NCI-H146 treated with DMSO at 0.1 percent for 48 hours (cell line): ENCODE results near the gene PDE6G.
"Not testable (repeated sequence)": the region's sequence is repeated elsewhere in the genome, so short reads cannot be mapped to it uniquely, and the experiment has no call there.

Experiments used
- DNase-seq: peaks from one replicate; lab custom pipeline; 2025; ENCODE audit not compliant: unreplicated experiment; lab: John Stamatoyannopoulos, UW

PDE6G gene

DNA sequence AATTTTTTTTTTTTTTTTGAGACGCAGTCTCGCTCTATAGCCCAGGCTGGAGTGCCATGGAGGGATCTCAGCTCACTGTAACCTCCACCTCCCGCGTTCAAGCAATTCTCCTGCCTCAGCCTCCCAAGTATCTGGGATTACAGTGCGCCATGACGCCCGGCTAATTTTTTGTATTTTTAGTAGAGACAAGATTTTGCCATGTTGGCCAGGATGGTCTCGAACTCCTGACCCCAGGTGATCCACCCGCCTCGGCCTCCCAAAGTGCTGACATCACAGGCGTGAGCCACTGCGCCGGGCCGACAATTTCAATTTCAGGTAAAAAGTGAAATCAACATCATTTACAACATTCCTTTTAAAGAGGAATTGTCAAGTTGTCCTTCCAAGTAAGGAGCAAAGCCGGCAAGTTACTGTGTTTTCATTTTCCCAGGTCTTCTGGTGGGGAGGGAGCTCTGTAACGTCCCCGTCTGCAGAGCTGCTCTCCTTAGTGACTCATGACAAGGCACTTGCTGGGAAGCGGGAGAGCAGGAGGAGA, 20.3 kb downstream of the PDE6G start:
- no peak for DNase-seq

DNA sequence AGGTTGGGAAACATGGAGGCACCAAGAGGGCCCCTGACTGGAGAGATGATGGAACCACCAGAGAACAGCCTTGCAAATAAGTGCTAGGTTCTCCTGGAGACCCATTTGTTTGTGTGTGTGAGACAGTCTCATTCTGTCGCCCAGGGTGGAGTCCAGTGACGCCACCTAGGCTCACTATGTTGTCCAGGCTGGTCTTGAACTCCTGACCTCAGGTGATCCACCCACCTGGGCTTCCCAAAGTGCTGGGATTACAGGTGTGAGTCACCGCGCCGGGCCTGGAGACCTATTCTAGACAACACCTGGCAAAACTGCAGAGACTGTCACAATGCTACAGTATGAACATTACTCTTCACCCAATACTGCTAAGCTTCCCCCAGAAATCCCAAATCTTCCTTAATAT, 20.9 kb downstream of the PDE6G start:
- no peak for DNase-seq

DNA sequence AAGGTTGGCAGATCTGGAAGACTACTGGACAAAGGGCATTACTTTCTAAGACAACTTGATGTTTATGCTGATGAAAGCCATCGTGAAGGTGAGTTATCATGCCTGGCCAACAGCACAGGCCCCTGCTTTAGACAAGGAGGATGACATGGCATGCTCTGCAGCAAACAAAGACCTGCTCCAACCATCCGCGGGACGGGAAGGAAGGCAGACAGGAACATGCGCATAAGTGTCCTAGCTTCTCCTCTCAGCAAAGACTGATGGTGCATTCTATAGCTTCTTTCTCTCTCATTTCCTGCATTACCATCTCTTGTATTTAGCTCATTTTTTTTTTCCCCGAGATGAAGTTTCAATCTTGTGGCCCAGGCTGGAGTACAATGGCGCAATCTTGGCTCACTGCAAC, 24.9 kb downstream of the PDE6G start:
- DNase-seq: no peak

DNA sequence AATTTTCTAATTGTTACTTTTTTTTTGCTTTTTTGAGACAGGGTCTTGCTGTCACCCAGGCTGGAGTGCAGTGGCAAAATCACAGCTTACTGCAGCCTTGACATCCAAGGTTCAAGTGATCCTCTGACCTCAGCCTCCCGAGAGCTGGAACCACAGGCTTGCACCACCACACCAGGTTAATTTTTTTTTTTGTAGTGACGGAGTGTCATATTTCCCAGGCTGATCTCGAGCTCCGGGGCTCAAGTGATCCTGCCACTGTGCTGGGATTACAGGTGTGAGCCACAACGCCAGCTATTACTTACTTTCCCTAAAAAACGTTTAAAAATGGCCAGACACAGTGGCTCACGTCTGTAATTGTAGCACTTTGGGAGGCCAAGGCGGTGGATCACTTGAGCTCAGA, 26.1 kb downstream of the PDE6G start:
- no peak for DNase-seq

DNA sequence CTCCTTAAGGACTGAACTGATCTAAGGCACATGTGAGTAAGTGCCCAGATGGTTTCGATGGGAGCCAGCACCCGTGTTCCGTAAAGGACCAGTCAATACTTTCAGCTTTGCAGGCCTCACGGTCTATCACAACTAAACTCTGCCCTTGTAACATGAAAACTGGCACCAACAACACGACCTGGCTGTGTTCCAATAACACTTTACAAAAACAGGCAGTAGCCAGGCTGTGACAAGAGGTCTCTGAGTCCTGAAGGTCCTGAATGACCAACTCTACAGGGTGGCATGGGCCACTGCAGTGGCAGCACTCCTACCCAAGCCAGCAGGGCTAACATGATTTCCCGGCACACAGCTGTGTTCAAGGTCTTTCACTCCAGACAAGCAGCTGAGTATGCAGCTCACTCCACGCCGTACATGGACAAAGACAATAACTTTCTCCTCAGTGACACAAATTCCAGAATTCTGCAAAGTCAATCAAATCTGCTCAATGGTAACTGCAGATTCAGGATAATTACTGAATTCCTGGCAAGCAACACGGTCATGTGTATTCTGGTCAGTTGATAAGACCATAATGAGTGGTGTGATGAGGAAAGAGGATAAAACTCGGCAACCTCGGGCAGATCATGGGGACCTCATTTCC, 34.7 kb downstream of the PDE6G start:
- no peak for DNase-seq

DNA sequence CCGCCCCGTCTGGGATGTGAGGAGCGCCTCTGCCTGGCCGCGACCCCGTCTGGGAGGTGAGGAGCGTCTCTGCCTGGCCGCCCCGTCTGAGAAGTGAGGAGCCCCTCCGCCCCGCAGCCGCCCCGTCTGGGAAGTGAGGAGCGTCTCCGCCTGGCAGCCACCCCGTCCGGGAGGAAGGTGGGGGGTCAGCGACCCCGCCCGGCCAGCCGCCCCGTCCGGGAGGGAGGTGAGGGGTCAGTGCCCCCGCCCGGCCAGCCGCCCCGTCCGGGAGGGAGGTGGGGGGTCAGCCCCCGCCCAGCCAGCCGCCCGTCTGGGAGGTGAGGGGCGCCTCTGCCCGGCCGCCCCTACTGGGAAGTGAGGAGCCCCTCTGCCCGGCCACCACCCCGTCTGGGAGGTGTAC, 38.0 kb downstream of the PDE6G start:
- DNase-seq: not testable (repeated sequence)

DNA sequence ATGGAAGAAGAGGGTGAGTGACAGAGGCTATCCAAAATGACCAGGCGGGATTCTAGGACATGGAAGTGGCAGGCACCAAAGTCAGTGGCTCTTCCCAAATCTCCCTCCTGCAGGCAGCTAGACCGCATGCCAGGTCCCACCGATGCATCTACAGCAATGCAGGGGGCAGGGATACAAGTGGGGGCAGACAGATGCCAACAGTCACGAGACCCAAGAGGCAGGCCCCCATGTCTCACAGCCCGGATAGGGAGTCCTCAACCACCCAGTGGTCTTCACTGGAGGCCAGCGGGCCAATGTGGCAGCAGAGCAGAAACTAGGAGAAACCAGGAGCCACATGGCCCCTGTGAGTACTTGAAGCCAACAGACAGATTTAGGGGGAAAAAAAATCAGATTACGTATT, 39.5 kb downstream of the PDE6G start:
- no peak for DNase-seq

DNA sequence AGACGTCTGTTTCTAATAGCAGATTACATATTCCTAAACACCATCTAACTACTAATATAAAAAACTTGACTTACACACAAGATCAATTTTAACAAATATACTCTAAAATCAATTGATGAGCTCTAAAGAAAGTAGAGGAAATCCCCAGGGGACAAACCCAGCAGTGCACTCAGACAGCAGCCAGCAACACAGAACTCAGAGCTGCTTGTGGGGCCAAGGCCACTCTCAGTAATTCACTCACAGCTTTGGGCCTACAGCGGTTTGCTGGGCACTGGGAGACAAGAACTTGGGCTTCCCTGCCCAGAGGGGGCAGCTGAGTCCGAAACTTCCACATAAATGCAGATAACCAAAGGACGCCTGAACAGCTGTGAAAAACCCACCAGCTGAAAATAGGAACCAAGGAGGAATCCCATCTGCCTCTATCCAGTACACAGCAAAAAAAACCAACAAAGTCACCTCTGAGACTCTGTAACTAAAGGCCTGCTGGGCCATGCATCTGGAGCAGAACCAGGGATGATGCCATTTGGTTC, 40.9 kb downstream of the PDE6G start:
- no peak for DNase-seq

DNA sequence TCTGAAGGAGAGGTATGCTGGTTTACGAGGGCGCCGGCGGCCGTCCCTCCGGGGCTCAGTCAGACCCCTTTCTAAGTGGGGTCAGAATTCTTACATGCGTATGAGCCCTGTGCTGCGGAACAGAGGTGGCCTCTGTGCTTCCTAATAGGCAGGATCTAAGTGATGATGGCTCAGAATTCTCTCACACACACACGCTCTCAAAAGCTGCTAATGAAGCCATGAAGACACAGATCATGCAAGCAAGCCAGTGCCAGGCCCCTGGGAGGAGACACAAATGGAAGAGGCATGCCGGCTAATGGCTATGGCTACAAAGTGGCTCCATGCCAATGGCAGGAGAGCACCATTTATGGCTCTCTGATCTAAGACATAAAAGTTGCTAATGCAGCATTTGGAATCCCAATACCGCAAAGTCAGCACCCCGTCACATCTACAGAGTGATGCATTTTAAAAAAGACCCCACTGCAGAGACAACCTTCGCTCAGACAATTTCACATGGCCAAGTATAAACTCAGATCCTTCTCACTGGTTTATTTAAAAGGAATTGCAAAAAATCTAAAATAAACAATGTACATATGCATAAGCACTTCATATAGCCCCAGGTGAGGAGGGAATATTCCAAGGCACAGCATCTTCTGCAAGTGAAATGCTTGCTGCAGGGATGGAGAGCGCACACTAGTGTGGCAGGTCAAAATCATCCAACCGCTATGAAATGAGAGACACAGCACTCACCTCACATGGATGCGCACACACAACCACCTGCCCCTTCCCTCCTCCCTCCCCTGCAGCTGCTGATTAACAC, 44.0 kb downstream of the PDE6G start:
- DNase-seq: no peak

DNA sequence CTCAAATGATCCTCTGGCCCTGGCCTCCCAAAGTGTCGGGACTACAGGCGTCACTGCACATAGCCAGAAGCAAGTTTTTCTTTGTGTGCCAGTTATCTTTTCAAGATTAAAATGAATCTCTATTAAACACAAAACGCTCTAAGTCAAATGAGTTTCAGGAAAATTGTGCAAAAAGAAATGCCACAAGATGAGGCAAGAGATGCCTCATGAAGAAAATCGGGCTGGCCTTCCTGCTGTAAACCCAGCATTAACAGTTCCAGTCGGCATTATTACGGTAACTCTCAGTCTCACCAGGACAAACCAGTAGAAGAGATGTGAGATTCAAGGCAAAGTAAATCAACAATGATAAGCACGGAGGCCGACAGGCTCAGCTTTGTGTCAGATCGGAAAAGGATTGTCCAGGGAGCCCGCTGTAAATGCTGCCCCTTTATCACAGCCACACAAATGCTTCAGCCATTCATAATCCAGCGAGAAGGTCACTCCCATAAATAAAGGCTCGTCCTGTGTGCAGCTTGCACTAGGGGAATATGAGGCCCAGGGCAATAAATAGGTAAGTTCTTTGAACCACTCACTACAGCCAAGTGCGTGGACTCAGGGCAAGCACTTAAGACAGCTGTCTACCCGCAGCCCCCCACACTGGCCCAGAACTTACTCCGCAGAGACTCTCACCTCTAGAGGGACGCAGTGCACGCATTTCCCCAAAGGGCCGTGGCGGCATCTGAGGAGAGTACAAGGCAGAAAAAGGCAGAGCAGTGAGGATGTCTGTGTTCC, 46.6 kb downstream of the PDE6G start:
- no peak for DNase-seq

DNA sequence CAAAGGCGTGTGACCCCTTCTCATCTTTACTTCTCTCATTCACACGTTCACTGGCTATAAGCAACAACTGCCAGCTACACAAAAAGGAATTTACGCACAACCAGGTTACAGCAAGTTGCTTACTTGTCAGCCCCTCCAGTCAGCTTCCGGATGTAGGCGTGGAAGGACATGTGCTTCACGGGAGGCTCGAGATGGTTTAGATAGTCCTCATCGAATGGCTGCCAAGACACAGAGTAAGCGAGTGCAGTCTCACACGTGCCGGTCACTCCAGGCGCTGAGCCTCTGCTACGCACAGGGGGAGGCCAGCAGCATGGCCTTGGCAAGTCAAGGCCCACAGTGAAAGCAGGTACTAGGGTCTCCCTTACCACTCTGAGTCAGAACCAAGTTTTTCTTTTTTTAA, 47.7 kb downstream of the PDE6G start:
- no peak for DNase-seq

DNA sequence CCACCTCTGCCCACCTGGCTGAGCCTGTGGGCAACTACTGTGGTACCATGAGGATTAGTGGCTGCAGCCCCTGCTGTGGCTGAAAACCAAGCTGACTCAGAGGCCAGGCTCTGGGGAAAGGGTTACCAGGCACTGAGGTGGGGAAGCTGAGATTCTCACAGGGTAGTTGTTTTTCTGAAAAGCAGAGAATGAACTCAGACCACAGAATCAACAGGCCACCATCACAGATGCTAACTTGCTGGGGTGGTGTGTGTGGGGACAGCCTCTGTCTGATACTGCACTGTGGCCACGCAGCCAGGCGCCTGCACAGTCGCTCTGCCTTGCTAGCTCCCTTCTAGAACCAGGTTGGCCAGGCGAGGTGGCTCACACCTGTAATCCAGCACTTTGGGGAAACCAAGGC, 48.3 kb downstream of the PDE6G start:
- no peak for DNase-seq

DNA sequence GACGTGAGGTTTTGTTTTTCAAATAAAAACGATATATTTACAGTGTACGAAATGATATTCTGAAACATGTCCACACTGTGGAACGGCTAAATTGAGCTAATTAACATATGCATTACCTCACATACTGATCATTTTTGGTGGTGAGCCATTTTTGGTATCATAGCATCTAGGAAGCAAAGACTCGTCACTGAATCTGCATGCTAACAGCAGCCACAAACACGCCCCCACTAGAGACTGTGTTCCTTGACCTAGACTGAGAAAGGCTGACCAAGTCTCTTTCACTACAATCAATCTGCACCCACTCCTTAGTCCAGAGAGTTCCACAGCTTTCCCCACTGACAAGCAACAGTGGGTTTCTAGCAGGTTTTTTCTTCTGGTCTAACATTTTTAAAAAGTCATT, 48.9 kb downstream of the PDE6G start:
- DNase-seq: no peak

DNA sequence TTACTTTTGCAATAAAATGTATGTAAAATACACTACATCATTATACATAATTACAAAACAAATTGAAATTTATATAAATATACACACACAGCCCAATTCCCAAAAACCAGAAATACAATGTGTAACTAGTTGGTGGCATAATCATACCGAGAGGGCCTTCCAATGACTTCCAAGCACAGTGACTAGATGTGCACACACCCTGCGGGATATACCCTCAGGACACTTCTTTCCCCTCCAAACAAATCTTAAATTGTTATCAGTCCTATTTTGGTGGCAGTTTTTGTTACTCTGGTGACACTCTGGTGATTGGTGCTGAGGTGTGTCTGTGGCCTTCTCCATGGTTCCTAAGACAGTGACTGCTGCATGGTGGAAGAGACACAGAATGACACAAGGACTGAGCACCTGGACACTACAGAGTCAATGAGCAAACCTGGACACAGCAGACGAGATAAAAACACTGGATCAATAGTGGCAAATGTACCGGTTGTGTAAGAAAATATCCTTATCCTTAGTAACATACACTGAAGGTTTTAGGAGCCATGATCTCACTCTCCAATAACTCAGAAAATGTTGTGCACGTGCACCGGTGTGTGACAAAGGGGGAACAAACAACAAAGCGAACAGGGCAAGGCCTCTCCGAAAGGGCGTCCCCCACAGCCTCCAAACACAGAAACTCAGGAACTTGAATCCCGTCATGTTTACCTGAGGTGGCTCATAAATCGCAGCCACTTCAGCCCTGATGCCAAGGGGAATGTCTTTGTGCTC, 52.3 kb downstream of the PDE6G start:
- no peak for DNase-seq

DNA sequence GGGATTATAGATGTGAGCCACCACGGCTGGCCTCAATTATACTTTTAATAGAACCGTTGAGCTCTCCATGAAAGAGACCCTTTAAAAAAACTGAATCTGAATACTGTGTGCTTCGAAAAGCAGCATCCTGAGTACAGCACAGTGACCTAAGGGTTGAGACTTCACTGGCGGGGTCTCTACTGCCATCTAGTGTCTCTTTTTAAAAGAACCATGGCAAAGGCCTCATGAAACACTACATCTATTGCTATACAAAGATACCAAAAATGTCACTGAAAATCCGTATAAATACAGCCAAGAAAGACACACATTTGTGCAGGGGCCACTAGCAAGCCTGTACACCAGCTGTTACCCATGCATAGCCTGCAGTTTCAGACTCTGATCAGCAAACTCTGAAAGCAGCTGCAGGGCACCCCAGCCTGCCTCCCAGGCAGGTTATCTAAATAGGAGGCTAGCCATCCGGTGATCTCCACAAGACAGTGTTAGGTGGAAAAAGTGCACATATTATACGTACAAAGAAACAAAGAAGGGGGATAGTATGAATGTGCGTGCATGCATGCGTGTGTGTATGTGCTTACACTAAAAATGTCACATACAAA, 54.7 kb downstream of the PDE6G start:
- DNase-seq: peak; percentile 4
